ENCODE data around the gene CACNA1G. TPM values are rescaled to one million over a fixed set of nuclear protein-coding genes. Genes with fewer than 3 reads are reported as not detected.

The CACNA1G gene
- total RNA-seq, 3 donors from 2014 or later (not counting 1 experiment from before 2014, with no cell fraction given) = not detected

DNA sequence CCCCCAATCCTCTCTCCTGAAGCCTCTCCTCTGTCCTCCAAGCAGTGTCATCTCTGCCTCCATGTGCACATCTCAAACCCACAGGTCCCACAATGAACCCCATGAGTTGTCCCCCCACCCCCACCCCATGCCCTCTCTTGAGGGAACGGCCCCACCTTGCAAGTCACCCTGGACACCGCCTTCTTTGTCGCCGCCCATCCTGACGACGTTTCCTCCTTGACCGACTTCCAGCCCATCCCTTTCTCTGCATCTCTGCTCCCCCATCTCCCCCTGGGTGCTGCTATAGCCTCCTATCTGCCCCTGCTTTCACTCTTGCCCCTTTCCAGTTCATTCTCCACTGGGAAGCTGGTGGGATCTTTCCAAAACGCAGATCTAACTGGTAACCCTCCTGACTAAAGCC, 15.2 kb upstream of the CACNA1G start:
- peaks cover 12 to 20% of the 10 kb centered on the region in 2 donors for H3K27me3 Mint-ChIP-seq (ENCODE audit: low read depth in 2 of 2)
- H3K4me1 Mint-ChIP-seq = peaks cover 20 to 27% of the 10 kb centered on the region in 2 donors
- no peak for DNase-seq
- intact Hi-C loops (cut with micrococcal nuclease) = loop anchor here (10.0 kb wide), 1 partner anchor 139 kb away; no protein-coding TSS in a partner anchor
- 56% methylated on average over 8 of the region's 8 CpGs for WGBS (ENCODE audit: insufficient coverage)
- Histone ChIP-seq H3K9me3 (ENCODE audit: control insufficient read depth, insufficient read depth, low read length) (no peaks in the 10 kb centered on the region), H3K27me3 (ENCODE audit: control insufficient read depth, insufficient read depth, low read length) (no peaks in the 10 kb centered on the region), H3K4me3 (ENCODE audit: low read length) (no peak overlapping the region), H3K36me3 (ENCODE audit: control insufficient read depth, insufficient read depth, low read length) (peaks cover 2% of the 10 kb centered on the region), H3K27ac (ENCODE audit: low read length) (no peak overlapping the region), H3K4me1 (ENCODE audit: control insufficient read depth, insufficient read depth, low read length) (peaks cover 33% of the 10 kb centered on the region)
- no peak overlapping the region for H3K27ac Mint-ChIP-seq
- no peak for ATAC-seq
- TF ChIP-seq, protein P1, sequence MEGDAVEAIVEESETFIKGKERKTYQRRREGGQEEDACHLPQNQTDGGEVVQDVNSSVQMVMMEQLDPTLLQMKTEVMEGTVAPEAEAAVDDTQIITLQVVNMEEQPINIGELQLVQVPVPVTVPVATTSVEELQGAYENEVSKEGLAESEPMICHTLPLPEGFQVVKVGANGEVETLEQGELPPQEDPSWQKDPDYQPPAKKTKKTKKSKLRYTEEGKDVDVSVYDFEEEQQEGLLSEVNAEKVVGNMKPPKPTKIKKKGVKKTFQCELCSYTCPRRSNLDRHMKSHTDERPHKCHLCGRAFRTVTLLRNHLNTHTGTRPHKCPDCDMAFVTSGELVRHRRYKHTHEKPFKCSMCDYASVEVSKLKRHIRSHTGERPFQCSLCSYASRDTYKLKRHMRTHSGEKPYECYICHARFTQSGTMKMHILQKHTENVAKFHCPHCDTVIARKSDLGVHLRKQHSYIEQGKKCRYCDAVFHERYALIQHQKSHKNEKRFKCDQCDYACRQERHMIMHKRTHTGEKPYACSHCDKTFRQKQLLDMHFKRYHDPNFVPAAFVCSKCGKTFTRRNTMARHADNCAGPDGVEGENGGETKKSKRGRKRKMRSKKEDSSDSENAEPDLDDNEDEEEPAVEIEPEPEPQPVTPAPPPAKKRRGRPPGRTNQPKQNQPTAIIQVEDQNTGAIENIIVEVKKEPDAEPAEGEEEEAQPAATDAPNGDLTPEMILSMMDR (IDR thresholded peaks at IDR 0.05) = no peak
- H3K36me3 Mint-ChIP-seq = no peaks in the 10 kb centered on the region
- no peaks in the 10 kb centered on the region for H3K9me3 Mint-ChIP-seq
- H3K4me3 Mint-ChIP-seq = no peak overlapping the region

DNA sequence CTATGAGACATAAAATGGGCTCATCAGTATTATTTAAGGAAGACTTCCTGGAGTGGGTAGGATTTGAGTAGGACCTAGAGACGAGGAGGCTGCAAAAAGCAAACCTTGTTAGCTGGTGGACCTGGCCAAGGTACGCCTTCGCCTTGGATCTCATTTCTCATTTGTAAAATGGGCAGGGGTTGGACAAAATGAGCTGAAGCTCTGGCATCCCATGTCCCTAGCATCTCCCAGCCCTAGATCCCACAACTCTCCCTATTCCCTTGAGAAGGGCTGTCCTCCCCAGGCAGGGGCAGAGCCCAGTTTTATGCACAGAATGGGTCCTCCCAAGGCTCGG, 13.8 kb upstream of the CACNA1G start:
- peaks cover 12 to 20% of the 10 kb centered on the region in 2 donors for H3K27me3 Mint-ChIP-seq (ENCODE audit: low read depth in 2 of 2)
- H3K9me3 Mint-ChIP-seq = no peaks in the 10 kb centered on the region
- Histone ChIP-seq H3K27me3 (ENCODE audit: control insufficient read depth, insufficient read depth, low read length) (no peaks in the 10 kb centered on the region), H3K4me3 (ENCODE audit: low read length) (peak overlapping the region; percentile 11), H3K4me1 (ENCODE audit: control insufficient read depth, insufficient read depth, low read length) (peaks cover 26% of the 10 kb centered on the region), H3K9me3 (ENCODE audit: control insufficient read depth, insufficient read depth, low read length) (no peaks in the 10 kb centered on the region), H3K27ac (ENCODE audit: low read length) (no peak overlapping the region), H3K36me3 (ENCODE audit: control insufficient read depth, insufficient read depth, low read length) (peaks cover 3% of the 10 kb centered on the region)
- ATAC-seq (no peak), DNase-seq (no peak)
- peak overlapping the region; percentile 64 for H3K4me3 Mint-ChIP-seq
- intact Hi-C loops (cut with micrococcal nuclease) = loop anchor here (1.0 to 10.0 kb wide), 4 partner anchors 14 to 296 kb away; partner anchors contain the start of gene CACNA1G
- H3K27ac Mint-ChIP-seq = peak overlapping the region in 1 of 2 donors; percentile 74
- TF ChIP-seq, protein P1 (IDR thresholded peaks at IDR 0.05) = no peak
- no peaks in the 10 kb centered on the region for H3K36me3 Mint-ChIP-seq
- H3K4me1 Mint-ChIP-seq = peaks cover 17 to 24% of the 10 kb centered on the region in 2 donors
- 53% methylated on average over 4 of the region's 4 CpGs for WGBS (ENCODE audit: insufficient coverage)

DNA sequence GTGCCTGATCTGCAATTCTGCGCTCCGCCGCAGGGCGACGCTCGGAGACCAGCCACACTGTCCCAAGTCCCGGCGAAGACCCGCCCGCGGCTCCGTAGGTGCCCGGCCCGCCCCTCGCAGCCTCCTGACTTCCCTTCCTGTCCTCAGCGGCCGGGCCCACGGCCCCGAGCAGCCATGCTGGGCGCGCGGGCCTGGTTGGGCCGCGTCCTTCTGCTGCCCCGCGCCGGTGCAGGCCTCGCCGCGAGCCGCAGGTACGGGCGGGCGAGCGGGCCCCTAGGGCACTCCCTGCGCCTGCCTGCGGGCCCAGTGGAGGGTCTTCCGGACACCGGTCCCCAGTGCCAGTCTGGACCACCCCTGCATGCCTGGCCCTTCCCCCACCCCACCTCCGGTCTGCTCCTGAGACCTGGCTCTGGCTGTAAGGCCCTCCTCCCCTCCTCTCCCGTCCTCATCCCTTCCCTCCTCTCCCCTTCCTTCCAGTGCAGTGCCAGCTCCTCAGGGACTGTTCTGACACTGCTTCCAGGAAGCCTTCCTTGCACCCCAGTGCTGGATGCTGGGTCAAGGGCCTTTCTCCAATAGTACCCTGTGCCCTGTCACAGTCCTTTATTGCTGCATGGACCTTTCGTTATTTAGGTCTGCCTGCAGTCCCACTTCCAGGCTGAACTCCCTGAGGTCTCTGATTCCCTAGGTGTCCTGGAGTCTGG, 13.3 kb upstream of the CACNA1G start, which contains the start of gene SPATA20:
SPATA20 (plus strand) TSS at position 140 of the 701 bp plus-strand sequence; CDS start at position 175, 35 bp downstream.
- DNase-seq (peak; percentile 78 to 94), ATAC-seq (peak; percentile 86 to 91 (median 90))
- H3K4me3 ChIP-seq (ENCODE audit: low read length) = peak within 1 kb of the TSS; percentile 26
- peak within 1 kb of the TSS; percentile 17 for H3K27ac ChIP-seq (ENCODE audit: low read length)
- H3K9me3 Mint-ChIP-seq = no peaks in the 10 kb centered on the region
- WGBS (ENCODE audit: insufficient coverage) = 6% methylated on average over 42 of the region's 42 CpGs
- no peaks in the 10 kb centered on the region for H3K36me3 Mint-ChIP-seq
- peaks cover 3% of the 10 kb centered on the region for H3K36me3 ChIP-seq (ENCODE audit: control insufficient read depth, insufficient read depth, low read length)
- H3K4me3 Mint-ChIP-seq = peak within 1 kb of the TSS; percentile 67
- no peaks in the 10 kb centered on the region for H3K27me3 ChIP-seq (ENCODE audit: control insufficient read depth, insufficient read depth, low read length)
- intact Hi-C loops (cut with micrococcal nuclease) = loop anchor here (1.0 to 10.0 kb wide), 4 partner anchors 14 to 296 kb away; partner anchors contain the start of gene CACNA1G
- TF ChIP-seq, protein P1 (IDR thresholded peaks at IDR 0.05) = peak; percentile 92
- peak within 1 kb of the TSS in 1 of 2 donors; percentile 74 for H3K27ac Mint-ChIP-seq
- peaks cover 25% of the 10 kb centered on the region for H3K4me1 ChIP-seq (ENCODE audit: control insufficient read depth, insufficient read depth, low read length)
- H3K4me1 Mint-ChIP-seq = peaks cover 14 to 21% of the 10 kb centered on the region in 2 donors
- H3K27me3 Mint-ChIP-seq (ENCODE audit: low read depth in 2 of 2) = peaks cover 12 to 20% of the 10 kb centered on the region in 2 donors
- H3K9me3 ChIP-seq (ENCODE audit: control insufficient read depth, insufficient read depth, low read length) = no peaks in the 10 kb centered on the region
